Activated T-cell treated with anti-CD3 and anti-CD28 coated beads, Interleukin-2, amount 50 U/mL, for 1 hour (primary cell): ENCODE data around the gene FAM169A.
"Not testable (repeated sequence)": the region's sequence is repeated elsewhere in the genome, so short reads cannot be mapped to it uniquely, and the experiment has no call there.

ENCODE experiments used
- DNase-seq: peaks from one replicate; pipeline ENCODE4 v3.0.0-alpha.2; 2020

Gene FAM169A

DNA sequence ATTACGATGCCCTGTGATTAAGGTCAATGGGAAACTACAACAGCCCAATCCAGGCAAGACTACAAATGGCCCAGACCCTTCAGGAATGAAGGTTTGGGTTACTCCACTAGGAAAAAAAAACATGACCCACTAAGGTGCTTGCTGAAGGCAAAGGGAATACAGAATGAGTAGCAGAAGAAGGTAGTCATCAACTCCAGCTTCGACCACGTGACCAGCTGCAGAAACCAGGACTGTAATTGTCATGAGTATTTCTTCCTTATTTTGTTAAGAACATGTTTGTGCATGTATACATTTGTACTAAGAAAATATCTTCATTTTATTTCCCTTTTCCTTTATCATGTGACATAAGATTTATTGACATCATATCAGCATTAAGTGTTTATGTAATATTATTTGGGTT is 74.5 kb downstream of the FAM169A start:
- not testable (repeated sequence) for DNase-seq

- no peak for DNase-seq
These were observed 78.8 kb downstream of the FAM169A start for GRCh38 chr5:74787424-74787823.

DNA sequence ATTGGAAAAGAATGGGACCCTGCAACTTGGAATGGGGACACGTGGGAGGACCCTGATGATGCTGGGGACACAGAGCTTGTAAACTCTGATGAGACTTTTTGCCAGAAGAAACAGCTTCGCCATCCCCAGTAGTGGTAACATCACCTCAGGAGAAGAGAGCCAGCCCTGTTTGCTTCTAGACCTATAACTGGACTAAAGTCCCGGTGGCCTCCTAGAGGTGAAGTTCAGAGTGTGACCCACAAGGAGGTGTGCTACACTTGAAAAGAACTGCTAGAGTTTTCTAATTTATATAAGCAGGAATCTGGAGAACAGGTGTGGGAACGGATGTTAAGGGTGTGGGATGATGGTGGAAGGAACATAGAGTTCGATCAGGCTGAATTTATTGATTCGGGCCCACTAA is 79.3 kb downstream of the FAM169A start:
- DNase-seq, result no peak

GRCh38 chr5:74778609-74779008 is 87.6 kb downstream of the FAM169A start:
- DNase-seq, result no peak

DNA sequence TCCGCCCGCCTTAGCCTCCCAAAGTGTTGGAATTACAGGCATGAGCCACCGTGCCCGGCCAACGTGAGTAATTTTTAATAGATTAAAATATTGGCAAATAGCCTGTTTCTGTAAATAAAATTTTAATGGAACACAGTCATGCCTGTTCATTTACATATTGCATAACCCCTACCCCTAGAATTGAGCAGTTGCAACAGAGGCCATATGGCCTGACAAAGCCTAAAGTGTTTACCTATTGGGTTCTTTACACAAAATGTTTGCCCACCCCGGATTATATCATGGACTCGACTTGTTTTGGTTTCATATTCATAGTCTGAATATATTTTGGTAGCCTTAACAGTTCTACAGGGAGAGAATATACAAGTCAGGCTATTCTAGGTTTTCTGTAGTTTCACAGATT is 93.8 kb downstream of the FAM169A start:
- no peak for DNase-seq

GRCh38 chr5:74767579-74767913 is 98.6 kb downstream of the FAM169A start:
- DNase-seq, result no peak

GRCh38 chr5:74766849-74767578 is 99.2 kb downstream of the FAM169A start, which contains the start of the genes GFM2 and NSA2:
Gene GFM2, minus strand, starts transcription at chr5:74767117. Its CDS starts 3,375 bp downstream, at chr5:74763742.
Gene NSA2, plus strand, starts transcription at chr5:74767249. Its CDS starts 112 bp downstream, at chr5:74767361.
- peak; percentile 94 for DNase-seq

DNA sequence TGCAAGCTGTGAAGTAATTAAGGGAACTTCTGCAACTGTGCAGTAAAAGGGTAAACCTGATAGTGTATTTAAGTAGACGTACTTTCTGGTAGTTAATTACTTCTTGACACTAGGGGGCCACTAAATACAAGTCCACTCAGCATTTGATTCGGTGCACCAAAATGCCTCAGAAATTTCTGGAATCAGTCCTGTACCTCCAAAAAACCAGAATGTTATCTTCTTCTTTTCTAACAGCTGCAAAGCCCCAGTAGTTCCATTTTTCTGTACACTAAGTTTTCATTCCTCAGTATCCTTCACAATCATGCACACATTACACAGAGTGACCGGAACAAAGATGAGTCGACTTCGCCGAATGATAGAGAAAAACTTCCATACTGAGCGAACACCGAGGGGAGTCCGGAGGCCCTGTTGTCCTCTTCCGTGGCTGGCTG is 99.8 kb downstream of the FAM169A start:
- DNase-seq, result no peak

GRCh38 chr5:74765929-74766328 is 100.3 kb downstream of the FAM169A start:
- no peak for DNase-seq

- DNase-seq, result no peak
These were observed 101.0 kb downstream of the FAM169A start for GRCh38 chr5:74765201-74765600.

GRCh38 chr5:74763504-74763903 is 102.7 kb downstream of the FAM169A start:
- DNase-seq, result no peak

- no peak for DNase-seq
These were observed 103.6 kb downstream of the FAM169A start for GRCh38 chr5:74762599-74762998.

- DNase-seq, result no peak
These were observed 104.9 kb downstream of the FAM169A start for GRCh38 chr5:74761241-74761640.

DNA sequence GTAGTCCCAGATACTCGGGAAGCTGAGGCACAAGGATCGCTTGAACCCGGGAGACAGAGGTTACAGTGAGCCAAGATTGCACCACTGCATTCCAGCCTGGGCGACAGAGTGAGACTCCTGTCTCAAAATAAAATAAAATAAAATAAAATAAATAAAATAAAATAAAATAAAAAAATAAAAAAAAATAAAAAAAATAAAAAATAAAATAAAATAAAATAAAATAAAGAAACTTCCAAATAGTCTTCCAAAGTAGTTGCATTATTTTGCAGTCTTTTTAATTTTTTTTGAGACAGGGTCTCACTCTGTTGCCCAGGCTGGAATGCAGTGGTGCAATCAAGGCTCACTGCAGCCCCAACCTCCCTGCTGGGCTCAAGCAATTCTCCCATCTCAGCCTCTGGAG is 117.4 kb downstream of the FAM169A start:
- not testable (repeated sequence) for DNase-seq

- DNase-seq, result no peak
These were observed 127.8 kb downstream of the FAM169A start for GRCh38 chr5:74738406-74738805.

- DNase-seq, result no peak
These were observed 129.4 kb downstream of the FAM169A start for GRCh38 chr5:74736759-74737158.
